Activated B cell treated with CpG ODN at 0.5 μM for 24 hours (primary cell): ENCODE data around the gene THBS2. TPM values are rescaled to one million over a fixed set of nuclear protein-coding genes. Genes with fewer than 3 reads are reported as not detected.

Experiments
- ATAC-seq: fragments of 200-7000 bp; cut with Tn5 transposase; one replicate; pipeline ENCODE4 v1.10.0; 2021; ENCODE audit warnings: low read depth, mild to moderate bottlenecking, moderate library complexity
- CTCF ChIA-PET: fragments of 350-600 bp; sonication (Branson Sonifier 250); formaldehyde crosslinking; loops from one replicate; lab custom pipeline; 2021; ENCODE audit warnings: antibody characterized with exemption; lab: Charles Lee
- POLR2A ChIA-PET: fragments of 350-600 bp; sonication (Branson Sonifier 250); formaldehyde crosslinking; loops from one replicate; lab custom pipeline; 2021; ENCODE audit warnings: antibody characterized with exemption; lab: Charles Lee
- DNase-seq: peaks from one replicate; pipeline ENCODE4 v3.0.0; 2022
- H3K27ac Mint-ChIP-seq: one replicate; pipeline ENCODE4 v1.8.0; 2020; ENCODE audit warnings: mixed read lengths
- H3K27me3 Mint-ChIP-seq: one replicate; pipeline ENCODE4 v1.8.0; 2021; ENCODE audit warnings: mixed read lengths
- H3K36me3 Mint-ChIP-seq: one replicate; pipeline ENCODE4 v1.8.0; 2021; ENCODE audit warnings: low read depth, mixed read lengths
- H3K4me1 Mint-ChIP-seq: one replicate; pipeline ENCODE4 v1.8.0; 2021; ENCODE audit warnings: mixed read lengths
- H3K4me3 Mint-ChIP-seq: one replicate; pipeline ENCODE4 v1.8.0; 2020; ENCODE audit warnings: mild to moderate bottlenecking, mixed read lengths
- H3K9me3 Mint-ChIP-seq: one replicate; pipeline ENCODE4 v1.8.0; 2020; ENCODE audit warnings: mixed read lengths
- intact Hi-C: fragments of 100-400 bp; cut with micrococcal nuclease; formaldehyde crosslinking; loops from one replicate; pipeline ENCODE4 v1.15.1; 2024
- total RNA-seq: library from RNA; stranded (reverse); gene quantifications from 2 replicates; pipeline ENCODE4 v1.2.3, GENCODE V29; 2022
- TF ChIP-seq, protein P1 (sequence below): fragments of 200-600 bp; IDR thresholded peaks from one replicate; pipeline ENCODE4 v1.8.0; 2022; ENCODE audit warnings: antibody characterized with exemption, mild to moderate bottlenecking

The THBS2 gene
- total RNA-seq, 1 donor from 2014 or later = not detected

DNA sequence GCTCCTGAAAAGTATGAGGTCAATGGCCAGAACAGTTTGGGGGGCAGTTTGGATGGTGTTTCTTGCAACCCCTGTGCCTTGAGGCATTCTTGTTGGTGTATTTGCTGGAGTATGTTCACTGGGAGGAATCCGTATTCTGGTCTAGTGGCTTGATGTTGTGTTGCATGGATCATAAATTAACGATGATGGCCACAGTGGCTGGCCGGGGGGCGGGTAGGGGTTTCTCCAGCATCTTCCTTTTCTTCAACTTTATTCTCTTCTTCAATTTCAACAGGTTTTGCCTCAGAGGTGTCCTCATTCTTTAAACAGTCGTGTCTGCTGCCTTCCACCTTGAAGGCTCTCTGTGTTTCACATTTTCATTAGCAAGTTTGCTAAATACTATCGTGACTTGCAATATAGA lies 43.0 kb upstream of the THBS2 start:
- Mint-ChIP-seq H3K4me1 (no peaks in the 10 kb centered on the region), H3K27me3 (peaks cover 4% of the 10 kb centered on the region), H3K4me3 (no peak overlapping the region), H3K9me3 (peaks cover 7% of the 10 kb centered on the region), H3K27ac (no peak overlapping the region), H3K36me3 (no peaks in the 10 kb centered on the region)
- CTCF ChIA-PET = no interaction called here
- TF ChIP-seq, protein P1, sequence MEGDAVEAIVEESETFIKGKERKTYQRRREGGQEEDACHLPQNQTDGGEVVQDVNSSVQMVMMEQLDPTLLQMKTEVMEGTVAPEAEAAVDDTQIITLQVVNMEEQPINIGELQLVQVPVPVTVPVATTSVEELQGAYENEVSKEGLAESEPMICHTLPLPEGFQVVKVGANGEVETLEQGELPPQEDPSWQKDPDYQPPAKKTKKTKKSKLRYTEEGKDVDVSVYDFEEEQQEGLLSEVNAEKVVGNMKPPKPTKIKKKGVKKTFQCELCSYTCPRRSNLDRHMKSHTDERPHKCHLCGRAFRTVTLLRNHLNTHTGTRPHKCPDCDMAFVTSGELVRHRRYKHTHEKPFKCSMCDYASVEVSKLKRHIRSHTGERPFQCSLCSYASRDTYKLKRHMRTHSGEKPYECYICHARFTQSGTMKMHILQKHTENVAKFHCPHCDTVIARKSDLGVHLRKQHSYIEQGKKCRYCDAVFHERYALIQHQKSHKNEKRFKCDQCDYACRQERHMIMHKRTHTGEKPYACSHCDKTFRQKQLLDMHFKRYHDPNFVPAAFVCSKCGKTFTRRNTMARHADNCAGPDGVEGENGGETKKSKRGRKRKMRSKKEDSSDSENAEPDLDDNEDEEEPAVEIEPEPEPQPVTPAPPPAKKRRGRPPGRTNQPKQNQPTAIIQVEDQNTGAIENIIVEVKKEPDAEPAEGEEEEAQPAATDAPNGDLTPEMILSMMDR = no peak
- ATAC-seq (no peak), DNase-seq (no peak)
- intact Hi-C loops = no loop called here
- POLR2A ChIA-PET = no interaction called here

DNA sequence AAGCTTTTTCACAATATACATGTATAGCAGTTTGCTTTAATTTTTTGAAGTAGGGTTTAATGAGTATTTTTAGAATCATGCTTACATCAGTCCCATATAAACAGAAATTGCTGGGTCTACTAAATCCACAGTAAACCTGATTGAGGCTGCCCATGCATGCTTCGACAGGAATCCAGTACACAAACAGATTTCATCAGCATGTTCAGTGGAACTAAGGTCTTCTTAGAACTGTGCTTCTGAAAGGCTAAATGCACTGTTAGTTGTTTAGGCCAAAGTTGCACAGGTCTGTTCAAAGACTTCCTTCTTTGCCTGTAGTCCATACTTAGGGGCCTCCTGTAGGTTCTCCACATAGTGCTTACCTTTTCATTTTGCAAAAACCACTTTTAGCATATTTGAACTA lies 42.5 kb upstream of the THBS2 start:
- POLR2A ChIA-PET = no interaction called here
- CTCF ChIA-PET = no interaction called here
- intact Hi-C loops = no loop called here
- DNase-seq = no peak
- Mint-ChIP-seq H3K9me3 (peaks cover 7% of the 10 kb centered on the region), H3K36me3 (no peaks in the 10 kb centered on the region), H3K27me3 (peaks cover 4% of the 10 kb centered on the region), H3K27ac (no peak overlapping the region), H3K4me1 (no peaks in the 10 kb centered on the region), H3K4me3 (no peak overlapping the region)
- ATAC-seq = no peak
- TF ChIP-seq, protein P1 = no peak

DNA sequence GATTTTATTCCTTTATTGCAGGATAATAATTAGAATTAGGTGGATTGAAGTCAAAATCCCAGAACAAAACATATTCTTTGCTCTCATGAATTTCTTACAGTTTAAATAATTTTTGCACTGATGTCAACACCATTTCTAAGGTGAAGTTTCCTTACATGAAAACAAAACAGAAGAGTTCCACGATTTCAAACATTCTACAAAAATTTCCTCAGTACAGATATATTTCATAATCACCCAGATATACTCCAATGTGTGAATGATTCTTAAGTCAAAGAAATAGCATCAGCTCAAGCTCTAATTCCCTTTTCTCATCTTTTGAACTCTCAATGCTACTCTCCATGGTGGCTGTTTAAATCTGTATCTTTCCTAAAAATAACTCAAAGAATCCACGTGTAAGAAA lies 39.5 kb upstream of the THBS2 start:
- H3K4me3 Mint-ChIP-seq = no peak overlapping the region
- no peaks in the 10 kb centered on the region for H3K36me3 Mint-ChIP-seq
- intact Hi-C loops = no loop called here
- DNase-seq = no peak
- H3K27me3 Mint-ChIP-seq = no peaks in the 10 kb centered on the region
- H3K27ac Mint-ChIP-seq = no peak overlapping the region
- POLR2A ChIA-PET = no interaction called here
- TF ChIP-seq, protein P1 = no peak
- ATAC-seq = no peak
- no peaks in the 10 kb centered on the region for H3K9me3 Mint-ChIP-seq
- no peaks in the 10 kb centered on the region for H3K4me1 Mint-ChIP-seq
- CTCF ChIA-PET = no interaction called here

DNA sequence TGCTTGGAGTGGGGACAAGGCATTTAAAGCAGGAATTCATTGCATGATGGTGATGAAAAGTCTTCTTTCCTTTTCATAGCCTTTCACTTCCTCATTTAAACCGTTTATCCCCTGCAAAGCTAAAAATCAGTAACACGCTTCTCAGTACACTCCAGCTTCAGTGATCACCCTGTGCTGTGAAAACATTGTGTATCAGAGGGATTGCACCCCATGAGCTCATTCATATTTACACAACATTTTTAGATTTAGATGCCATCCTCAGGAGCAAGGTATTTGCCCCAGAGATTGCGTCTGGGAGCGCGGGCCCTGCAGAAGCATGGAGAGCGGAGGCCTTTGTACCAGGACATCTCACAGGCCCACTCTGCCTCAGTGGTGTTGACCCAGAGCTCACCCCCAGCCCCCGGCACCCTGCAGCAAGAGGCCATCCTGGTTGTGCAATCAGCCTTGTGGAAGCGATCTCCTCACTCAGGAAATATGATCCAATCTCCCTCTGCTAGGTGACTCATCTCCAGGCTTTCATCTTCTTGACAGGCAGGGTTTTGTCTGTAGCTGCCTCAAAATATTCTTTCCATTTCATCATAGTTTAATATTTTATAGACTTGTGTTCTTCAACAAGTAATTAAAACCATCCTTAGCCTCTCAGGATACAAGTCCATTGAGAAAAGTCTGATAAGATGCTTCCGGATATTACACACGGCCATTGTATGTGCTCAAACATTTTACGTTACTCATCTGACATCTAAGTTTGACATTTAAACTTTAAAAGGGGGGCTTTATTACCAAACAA lies 38.9 kb upstream of the THBS2 start:
- Mint-ChIP-seq H3K36me3 (no peaks in the 10 kb centered on the region), H3K4me1 (no peaks in the 10 kb centered on the region), H3K4me3 (no peak overlapping the region), H3K9me3 (no peaks in the 10 kb centered on the region), H3K27me3 (no peaks in the 10 kb centered on the region), H3K27ac (no peak overlapping the region)
- DNase-seq (no peak), ATAC-seq (no peak)
- TF ChIP-seq, protein P1 = no peak
- intact Hi-C loops = no loop called here
- CTCF ChIA-PET = no interaction called here
- POLR2A ChIA-PET = no interaction called here

DNA sequence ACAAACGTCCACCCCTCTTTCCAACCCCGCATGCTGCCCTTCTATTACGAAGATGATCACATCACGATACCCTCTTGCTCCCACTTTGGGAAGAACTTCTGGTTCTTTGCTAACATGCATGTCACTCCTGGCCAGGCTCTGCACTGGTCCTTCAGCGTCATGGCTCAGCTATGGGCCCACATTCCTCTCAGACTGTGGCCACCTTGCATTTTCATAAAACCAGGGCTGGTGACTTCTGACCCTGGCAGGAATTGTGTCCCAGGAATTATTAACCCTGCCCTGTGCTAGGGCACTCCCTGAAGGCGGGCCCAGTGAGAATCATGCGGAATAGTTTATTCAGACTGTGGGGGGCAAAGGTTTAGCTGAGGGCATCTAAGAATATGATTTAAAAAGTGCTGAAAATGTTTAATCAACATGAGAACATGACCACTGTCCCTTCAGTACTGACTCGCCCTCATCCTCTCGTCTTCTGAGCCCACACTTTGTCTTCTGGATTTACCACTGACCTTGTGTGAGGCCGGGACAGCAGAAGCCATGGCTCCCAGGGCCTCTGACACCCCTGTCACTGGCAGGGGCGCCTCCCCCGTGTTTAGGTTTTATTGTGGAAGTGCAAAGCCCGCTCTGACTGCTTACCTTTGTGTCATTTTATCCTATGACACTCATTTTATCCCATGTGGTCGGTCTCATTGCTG lies 38.1 kb upstream of the THBS2 start:
- DNase-seq = no peak
- CTCF ChIA-PET = no interaction called here

More for the DNA sequence above, 38.1 kb upstream of the THBS2 start:
- no peak for ATAC-seq
- intact Hi-C loops = no loop called here
- POLR2A ChIA-PET = no interaction called here
- Mint-ChIP-seq H3K27ac (no peak overlapping the region), H3K4me1 (no peaks in the 10 kb centered on the region), H3K4me3 (no peak overlapping the region), H3K36me3 (no peaks in the 10 kb centered on the region), H3K27me3 (no peaks in the 10 kb centered on the region), H3K9me3 (no peaks in the 10 kb centered on the region)
- TF ChIP-seq, protein P1 = no peak
